CMK (cell line): ENCODE measurements around the gene RNF168.
"Not testable (repeated sequence)": the region's sequence is repeated elsewhere in the genome, so short reads cannot be mapped to it uniquely, and the experiment has no call there.

Experiments used
- DNase-seq: peaks from one replicate; pipeline ENCODE4 v3.0.0-alpha.2; 2010; ENCODE audit warnings: low read depth

Gene RNF168

DNA sequence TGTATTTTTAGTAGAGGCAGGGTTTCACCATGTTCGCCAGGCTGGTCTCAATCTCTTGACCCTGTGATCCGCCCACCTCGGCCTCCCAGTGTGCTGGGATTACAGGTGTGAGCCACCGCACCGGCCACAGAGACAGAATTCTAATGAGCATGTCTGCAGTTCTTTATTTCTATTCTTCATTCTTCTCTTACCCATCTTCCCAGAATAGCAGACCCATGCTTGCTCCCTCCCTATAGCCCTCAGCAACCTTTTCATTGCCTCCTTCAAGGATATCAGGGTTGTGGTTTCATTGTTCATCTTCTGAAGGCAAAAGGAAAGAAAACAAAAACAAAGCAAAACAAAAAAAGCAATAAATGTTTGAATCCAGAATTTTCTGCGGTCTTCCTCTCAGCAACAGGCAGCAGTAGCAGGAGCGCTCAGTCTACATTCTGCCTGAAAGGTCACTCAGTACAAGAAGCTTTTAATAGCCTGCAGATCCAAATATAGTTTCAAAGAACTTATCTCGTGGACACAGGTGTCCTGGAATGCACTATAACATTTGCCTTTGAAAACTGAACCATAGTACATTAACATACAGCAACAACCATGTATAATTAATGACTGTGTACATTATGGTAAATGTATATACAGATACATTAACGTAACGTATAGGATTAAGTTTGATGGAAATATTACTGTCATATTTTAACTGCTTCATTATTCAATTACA is 11.5 kb upstream of the RNF168 start, which contains the start of gene SMCO1:
TSS of gene SMCO1 (minus strand) at position 434 of the 709 bp plus-strand sequence. CDS start at position 297, 137 bp downstream.
- no peak for DNase-seq

DNA sequence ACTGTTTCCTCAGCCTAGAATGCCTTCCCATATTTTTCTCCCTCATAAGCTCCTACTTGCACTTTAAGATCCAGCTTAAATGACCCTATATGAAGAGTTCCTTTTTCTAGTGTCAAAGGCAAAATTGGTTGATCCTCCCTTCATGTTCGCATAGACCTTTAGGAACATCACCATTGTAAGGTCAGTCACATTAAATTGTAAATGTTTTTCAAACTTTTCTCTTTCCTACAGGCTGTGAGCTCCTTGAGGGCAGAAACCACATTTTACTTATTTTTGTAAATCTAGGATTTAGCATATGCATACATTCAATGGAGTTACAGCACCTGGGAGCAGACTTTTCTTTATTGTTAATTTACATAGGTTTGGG is 10.8 kb upstream of the RNF168 start:
- no peak for DNase-seq

DNA sequence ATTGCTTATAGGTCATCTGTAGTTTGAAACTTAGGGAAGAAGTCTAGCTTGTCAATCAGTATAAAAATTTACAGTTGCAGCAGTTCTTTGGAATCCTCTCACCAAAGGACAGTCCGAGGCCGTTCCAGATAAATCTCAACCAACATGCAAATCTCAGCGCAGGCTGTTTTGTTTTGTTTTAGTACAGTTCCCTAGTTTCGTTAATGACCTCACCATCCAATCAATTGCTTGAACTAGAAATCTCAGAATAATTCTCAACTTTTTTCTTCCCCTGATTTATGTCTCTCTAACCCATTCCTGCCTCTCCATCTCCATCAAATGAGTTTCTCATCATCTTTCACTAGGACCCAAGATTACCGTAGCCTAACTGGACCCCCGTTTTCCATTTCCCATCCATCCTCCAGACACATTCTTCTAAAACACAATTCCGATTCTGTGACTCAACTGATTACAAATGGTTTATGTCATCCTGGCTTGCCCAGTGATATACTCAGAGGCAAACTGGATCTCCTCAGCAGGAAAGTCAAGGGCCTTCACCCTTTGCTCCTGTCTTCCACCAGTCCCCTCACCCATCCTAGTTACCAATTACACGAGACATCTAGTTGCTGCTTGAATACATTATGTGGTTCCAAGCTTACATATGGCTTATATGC is 10.3 kb upstream of the RNF168 start:
- no peak for DNase-seq

DNA sequence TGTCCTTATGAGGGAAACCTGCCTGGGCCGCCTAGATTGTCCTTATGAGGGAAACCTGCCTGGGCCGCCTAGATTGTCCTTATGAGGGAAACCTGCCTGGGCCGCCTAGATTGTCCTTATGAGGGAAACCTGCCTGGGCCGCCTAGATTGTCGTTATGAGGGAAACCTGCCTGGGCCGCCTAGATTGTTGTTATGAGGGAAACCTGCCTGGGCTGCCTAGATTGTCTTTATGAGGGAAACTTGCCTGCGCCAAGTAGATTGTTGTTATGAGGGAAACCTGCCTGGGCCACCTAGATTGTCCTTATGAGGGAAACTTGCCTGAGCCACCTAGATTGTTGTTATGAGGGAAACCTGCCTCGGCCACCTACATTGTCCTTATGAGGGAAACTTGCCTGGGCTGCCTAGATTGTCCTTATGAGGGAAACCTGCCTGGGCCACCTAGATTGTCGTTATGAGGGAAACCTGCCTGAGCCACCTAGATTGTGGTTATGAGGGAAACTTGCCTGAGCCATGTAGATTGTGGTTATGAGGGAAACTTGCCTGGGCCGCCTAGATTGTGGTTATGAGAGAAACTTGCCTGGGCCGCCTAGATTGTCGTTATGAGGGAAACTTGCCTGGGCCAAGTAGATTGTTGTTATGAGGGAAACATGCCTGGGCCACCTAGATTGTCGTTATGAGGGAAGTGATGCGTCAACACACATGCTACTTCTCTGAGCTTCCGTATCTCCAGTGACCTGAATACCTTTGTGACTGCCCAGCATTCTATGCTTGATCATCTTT is 8.3 kb upstream of the RNF168 start:
- peak; percentile 97 for DNase-seq

DNA sequence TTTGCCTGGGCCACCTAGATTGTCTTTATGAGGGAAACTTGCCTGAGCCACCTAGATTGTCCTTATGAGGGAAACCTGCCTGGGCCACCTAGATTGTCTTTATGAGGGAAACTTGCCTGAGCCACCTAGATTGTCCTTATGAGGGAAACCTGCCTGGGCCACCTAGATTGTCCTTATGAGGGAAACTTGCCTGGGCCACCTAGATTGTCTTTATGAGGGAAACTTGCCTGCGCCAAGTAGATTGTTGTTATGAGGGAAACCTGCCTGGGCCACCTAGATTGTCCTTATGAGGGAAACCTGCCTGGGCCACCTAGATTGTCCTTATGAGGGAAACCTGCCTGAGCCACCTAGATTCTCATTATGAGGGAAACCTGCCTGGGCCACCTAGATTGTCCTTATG is 7.5 kb upstream of the RNF168 start:
- not testable (repeated sequence) for DNase-seq

DNA sequence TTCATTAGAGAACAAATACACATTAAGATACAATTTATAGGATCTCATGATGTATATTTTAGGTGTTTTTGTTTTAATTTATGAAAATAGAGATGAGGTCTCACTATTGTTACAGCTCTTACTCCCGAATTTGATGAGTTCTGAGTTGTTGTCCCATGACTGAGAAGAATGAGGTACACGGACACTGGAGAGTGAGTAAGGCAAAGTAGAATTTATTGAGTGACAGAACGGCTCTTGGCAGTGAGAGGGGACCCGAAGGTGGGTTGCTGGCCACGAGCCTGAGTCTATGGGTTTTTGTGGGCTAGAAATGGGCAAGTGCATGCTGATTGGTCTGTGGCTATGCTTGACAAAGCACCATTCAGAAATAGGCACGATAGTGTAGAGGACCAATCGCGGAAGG is 3.1 kb upstream of the RNF168 start:
- no peak for DNase-seq

DNA sequence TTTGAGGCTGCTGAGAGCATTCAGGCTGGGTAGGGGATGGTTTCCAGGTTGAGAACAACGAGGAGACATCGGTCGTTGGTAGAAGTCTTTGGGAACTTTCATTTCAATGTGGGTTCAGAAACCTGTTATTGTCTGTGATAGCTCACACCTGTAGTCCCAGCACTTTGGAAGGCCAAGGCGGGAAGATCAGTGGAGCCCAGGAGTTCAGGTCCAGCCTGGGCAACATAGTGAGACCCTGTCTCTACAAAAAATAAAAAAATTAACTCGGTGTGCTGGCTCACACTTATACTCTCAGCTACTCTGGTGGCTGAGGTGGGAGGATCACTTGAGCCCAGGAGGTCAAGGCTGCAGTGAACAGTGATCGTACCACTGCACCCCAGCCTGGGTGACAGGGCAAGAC is 988 bp upstream of the RNF168 start:
- no peak for DNase-seq

DNA sequence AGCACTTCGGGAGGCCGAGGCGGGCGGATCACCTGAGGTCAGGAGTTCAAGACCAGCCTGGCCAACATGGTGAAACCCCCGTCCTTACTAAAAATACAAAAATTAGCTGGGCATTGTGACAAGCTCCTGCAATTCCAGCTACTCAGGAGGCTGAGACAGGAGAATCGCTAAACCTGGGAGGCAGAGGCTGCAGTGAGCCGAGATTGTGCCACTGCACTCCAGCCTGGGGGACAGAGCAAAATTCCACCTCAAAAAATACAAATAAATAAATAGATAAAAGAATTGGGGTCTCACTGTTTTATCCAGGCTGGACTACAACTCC is 470 bp upstream of the RNF168 start:
- DNase-seq = not testable (repeated sequence)

DNA sequence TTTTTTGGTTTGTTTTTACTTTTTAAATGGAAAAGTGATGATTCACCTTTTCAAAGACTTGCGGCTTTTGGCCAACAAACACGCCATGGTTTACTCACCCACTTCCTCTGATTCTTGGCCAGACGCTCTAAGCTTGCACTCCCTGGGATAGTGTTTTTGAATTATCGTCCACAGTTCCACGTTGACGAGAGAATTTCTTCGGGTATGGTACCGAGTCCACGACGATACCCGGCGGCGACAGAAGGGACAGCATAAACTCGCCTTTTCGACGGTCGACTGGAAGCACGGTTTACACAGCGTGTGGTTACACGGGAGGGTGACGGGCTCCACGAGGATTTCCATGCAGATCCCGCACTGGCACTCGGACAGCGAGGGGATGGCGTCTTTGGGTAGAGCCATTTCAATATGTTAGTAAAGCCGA is 783 bp downstream of the RNF168 start:
- DNase-seq = no peak

DNA sequence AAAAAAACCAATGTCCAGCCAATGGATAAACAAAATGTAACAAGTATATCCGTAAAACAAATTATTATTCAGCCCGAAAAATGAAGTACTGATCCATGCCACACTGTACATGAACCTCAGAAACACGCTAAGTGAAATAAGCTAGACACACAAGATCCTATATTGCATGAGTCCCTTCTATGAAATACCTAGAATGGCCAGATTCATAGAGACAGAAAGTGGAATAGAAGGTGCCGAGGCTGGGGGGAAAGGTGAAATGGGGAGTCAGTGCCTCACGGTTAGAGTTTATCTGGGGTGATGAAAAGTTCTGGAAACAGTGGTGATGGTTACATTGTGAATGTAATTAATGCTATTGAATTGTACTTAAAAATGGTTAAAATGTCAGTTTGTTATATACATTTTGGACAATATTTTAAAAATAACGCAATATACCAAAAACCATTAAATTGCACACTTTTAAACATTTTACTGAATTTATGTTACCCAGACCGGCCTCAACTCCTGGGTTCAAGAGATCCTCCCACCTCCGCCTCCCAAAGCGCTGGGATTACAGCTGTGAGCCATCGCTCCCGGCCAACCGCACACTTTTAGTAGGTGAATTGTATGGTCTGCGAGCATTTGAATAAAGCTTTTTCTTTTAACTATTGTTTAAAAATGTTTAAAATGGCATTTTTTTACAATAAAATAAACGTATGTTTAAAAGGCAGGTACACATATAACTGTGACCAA is 2.1 kb downstream of the RNF168 start:
- DNase-seq = no peak

DNA sequence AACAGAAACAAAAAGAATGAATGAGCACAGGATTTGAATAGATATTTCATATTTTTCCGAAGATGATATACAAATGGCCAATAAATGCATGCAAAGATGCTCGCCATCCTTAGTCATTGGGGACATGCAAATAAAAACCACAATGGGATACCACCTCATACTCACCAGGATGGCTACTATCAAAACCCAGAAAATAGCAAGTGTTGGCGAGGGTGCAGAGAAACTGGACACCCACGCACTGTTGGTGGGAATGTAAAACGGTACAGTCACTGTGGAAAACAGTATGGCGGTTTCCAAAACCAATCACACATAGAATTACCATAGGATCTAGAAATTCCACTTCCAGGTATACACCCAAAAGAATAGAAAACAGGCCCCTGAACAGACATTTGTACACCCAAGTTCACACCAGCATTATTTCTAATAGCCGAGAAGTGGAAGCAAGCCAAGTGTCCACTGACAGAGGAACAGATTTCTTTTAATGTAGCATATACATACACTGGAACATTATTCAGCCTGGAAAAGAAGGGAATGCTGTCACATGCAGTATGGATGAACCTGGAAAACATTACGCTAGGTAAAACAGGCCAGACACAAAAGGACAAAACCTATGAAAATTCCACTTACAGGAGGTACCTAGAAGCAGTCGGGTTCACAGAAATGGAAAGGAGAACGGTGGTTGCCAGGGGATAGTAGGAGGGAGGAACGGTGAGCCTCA is 3.6 kb downstream of the RNF168 start:
- DNase-seq = no peak

DNA sequence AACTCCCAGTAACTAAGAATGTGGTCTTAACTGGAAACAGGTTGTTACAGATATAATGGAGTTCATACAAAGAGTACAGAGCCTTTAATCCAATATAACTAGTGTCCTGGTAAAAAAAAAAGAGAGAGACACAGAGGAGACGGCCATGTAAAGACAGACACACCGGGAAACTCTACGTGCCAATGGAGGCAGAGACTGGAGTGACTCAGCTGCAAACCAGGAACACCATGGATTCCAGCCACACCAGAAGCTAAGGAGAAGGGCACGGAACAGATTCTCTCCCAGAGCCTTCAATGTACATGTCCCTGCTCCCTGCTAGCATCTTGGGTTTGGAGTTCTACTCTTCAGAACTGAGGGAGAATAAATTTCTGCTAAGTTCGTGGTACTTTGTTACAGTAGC is 4.5 kb downstream of the RNF168 start:
- no peak for DNase-seq

DNA sequence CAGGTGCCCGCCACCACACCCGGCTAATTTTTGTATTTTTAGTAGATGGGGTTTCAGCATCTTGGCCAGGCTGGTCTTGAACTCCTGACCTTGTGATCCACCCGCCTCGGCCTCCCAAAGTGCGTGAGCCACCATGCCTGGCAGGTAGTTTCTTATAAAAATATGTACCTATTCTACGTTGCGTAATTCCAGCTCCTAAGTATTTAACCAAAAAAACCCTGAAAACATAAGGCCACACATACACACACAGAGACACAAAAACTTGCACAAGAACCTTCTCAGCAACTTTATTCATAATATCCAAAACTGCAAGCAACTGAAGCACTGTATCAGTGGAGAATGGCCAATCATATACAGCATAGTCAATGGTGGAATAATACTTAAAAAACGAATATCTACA is 5.3 kb downstream of the RNF168 start:
- DNase-seq = no peak

DNA sequence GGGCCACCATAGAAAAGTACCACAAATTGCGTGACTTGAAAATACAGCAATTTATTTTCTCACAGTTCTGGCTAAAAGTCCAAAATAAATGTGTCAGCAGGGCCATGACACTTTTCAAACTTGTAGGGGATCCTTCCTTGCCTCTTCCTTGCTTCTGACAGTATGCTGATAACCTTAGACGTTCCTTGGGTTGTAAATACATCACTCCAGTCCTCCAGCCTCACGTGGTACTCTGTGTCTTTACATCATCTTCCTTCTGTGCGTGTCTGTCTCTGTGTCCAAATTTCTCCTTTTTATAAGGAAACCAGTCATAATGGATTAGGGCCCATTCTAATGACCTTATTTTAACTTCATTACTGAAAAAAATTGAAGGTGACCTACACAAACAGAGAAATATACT is 7.4 kb downstream of the RNF168 start:
- DNase-seq = no peak

DNA sequence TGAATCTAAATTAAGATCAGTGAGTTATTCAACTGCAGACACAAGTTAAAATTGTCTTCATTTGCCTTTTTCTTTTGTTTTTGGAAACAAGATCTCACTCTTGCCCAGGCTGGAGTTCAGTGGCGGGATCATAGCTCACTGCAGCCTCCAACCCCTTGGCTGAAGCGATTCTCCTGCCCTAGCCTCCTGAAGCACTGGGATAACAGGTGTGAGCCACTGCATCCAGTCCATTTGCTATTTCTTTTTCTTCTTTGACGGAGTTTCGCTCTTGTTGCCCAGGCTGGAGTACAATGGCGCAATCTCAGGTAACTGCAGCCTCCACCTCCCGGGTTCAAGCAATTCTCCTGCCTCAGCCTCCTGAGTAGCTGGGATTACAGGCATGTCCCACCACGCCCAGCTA is 10.3 kb downstream of the RNF168 start:
- DNase-seq = no peak

DNA sequence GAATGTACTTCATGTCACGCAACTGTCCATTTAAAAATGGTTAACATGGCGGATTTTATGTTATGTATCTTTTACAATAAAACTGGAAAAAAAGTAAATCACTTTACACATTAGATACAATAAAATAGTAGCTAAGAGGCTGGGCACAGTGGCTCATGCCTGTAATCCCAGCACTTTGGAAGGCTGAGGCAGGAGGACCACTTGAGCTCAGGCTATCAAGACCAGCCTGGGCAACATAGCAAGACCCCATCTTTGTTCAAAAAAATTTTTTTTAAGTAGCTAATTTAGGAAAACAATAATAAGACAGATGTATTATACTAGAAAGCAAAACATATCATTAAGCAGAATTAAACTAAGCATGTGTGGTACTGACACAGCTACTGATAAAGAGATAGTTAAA is 11.5 kb downstream of the RNF168 start:
- no peak for DNase-seq

DNA sequence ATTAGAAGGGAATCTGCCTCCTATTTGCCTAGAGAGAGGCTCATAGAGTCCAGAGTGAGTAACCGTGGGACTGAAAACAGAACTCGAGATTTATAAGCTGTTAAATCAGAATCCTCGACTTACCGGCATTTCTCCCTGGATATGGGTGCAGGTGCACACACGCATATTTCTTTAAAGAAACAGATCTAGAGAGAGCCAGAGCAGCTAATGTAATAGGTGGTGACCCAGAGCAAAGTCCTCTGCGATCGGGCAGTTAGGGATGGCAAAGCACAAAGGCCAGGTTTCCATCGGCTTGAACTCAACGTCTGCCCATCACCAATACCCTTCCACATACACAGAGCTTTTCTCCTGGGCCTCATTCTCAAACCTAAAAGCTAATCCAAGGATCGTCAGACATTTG is 13.8 kb downstream of the RNF168 start:
- DNase-seq = no peak

DNA sequence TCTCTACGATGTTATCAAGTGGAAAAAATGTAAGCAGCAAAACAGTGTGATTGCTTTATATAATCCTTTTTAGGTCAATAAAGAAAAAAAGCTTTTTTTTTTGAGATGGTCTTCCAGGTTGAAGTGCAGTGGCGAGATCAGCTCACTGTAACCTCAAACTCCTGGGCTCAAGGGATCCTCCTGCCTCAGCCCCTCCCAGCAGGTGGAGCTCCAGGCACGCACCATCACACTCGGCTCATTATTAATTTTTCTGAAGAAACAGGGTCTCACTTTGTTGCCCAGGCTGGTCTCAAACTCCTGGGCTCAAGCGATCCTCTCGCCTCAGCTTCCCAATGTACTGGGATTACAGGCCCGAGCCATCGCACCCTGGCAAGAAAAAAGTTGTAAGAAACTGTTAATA is 17.3 kb downstream of the RNF168 start:
- no peak for DNase-seq

DNA sequence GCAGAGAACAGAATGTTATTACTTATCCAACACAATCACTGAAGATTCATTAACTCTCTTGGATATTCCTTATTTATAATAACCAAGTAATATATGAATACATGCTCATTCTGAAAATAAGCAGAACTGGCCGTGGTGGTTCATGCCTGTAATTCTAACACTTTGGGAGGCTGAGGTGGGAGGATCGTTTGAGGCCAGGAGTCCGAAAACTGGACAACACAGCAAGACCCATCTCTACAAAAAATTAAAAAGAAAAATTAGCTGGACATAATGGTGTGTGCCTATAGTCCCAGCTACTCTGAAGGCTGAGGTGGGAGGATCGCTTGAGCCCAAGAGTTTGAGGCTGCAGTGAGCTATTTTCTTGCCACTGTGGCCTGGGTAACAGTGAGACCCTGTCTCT is 25.9 kb downstream of the RNF168 start:
- DNase-seq = no peak

DNA sequence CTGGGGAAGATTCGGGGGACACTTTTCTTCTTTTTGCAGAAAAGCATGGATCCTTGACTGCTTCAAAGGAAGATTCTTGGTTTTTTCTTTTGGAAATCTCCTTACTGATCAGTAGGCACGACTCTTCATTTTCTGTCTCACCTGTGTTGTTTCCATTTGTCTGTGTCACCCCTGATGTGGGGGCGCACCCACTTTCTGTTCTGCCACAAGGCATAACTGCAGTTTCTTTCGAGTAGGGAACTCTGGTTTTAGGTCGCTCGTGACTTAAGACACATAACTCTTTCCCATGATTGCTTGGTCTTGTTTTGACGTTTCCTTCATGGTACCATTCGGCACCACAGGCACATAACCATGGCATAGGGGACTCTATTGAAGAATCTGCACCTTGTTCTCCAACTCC is 31.3 kb downstream of the RNF168 start:
- no peak for DNase-seq

DNA sequence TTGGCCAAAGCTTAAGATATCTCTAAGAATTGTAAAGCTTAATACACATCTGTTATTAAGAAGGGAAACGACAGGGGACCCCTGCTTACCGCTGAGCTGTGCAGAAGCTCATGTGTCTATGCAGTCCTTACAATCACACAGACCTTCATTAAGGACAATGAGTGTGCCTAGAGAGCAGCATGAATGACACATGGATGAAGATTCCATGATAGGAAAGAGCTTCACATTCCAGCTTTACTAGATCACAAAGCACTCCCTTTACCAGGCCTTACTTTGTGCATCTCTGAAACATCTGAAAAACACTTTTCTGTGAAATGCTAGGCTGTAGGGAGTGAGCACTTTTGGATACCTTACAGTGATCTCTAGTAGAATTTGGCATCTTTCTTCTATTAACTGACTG is 32.0 kb downstream of the RNF168 start:
- no peak for DNase-seq

DNA sequence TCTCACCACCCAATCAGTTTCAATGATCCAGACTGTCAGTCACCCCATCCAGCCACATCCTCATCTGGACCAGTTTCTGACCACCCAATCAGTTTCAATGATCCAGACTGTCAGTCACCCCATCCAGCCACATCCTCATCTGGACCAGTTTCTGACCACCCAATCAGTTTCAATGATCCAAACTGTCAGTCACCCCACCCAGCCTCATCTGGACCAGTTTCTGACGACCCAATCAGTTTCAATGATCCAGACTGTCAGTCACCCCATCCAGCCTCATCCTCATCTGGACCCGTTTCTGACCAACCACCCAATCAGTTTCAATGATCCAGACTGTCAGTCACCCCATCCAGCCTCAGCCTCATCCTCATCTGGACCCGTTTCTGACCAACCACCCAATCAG is 33.4 kb downstream of the RNF168 start:
- DNase-seq = not testable (repeated sequence)
